ENCODE results near the gene SERPINA3.
"Not testable (repeated sequence)": the region's sequence is repeated elsewhere in the genome, so short reads cannot be mapped to it uniquely, and the experiment has no call there.

SERPINA3 gene

GRCh38 chr14:94612174-94612573 is at the start of gene SERPINA3:
Gene SERPINA3 (plus strand): TSS chr14:94612391. CDS start chr14:94614442, 2,051 bp downstream.
- no peak for DNase-seq

- DNase-seq: no peak
Observed at GRCh38 chr14:94562941-94563883, 49.0 kb upstream of the SERPINA3 start.

DNA sequence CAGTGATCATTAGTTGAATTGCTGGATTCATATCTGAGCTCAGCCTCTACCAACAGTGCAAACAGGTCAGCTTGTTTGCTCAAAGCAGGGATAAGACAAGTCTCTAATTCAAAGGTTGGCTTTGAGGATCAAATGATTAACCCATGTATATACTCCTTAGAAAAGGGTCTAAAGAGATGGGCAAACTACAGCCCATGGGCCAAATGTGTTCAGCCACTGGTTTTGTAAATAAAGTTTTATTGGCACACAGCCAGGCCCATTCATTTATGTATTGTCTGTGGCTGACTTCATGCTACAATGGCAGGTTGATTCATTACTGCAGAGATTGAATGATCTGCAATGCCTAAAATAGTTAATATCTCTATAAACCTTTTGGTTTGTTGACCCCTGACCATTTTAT is 47.8 kb upstream of the SERPINA3 start:
- DNase-seq: no peak

GRCh38 chr14:94568186-94568585 is 44.0 kb upstream of the SERPINA3 start:
- no peak for DNase-seq

GRCh38 chr14:94569381-94570001 is 42.7 kb upstream of the SERPINA3 start:
- no peak for DNase-seq

DNA sequence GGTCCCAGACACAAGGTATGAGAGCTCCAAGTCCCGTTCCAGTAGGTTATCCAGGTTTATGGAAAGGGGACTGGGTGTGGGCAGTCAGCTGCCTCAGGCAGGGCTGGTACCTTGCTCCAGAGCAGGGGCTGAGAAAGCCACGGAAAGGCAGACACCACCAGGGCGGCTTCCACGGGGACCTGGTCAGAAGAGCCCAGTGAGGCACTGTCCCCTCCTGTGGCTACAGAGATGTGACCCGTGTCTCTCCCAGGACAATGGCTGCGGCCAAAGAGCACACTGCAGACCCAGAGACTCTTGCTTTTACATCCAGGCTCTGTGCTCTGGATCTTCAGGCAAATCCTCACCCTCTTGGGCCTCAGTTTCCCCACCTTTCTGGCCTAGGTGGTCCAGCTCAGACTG is 42.2 kb upstream of the SERPINA3 start:
- no peak for DNase-seq

GRCh38 chr14:94570440-94570839 is 41.8 kb upstream of the SERPINA3 start:
- no peak for DNase-seq

DNA sequence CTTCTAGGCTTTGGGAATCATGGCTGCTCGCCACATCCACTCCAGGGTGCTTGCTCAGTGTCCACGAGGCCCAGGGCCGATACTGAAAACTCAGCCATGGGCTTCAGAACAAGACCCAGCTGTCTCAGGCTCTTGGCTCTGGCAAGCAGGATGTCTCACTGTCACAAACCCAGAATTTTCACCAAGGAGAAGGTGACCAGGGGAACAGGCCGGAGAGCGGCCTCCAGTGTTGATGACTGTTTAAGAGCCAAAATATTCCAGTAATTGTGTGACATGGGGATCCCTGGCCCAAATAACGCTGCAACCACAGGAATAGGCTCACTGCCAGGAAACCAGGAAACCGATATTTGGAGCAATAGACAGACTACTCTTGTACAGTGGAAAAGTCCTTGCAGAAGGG is 40.8 kb upstream of the SERPINA3 start:
- DNase-seq: no peak

DNA sequence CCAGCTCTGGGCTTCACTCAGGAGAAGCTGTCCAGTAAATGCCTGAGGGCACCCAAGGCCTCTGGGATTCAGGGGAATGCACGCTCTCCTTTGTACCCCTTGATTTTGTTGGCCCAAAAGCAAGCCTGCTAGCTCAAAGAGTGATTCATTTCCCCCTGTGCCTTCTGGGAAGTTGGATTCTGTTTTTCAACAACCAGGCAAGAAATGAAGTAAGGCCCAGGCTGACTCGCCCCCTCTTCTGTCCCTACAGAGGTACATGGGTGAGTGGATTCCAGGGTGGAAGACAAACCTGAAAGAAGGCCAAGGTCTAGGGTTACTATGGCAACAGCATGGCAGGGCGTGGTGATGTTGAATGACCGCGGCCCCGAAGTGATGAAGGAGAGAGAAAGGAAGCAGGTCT is 40.2 kb upstream of the SERPINA3 start:
- no peak for DNase-seq

DNA sequence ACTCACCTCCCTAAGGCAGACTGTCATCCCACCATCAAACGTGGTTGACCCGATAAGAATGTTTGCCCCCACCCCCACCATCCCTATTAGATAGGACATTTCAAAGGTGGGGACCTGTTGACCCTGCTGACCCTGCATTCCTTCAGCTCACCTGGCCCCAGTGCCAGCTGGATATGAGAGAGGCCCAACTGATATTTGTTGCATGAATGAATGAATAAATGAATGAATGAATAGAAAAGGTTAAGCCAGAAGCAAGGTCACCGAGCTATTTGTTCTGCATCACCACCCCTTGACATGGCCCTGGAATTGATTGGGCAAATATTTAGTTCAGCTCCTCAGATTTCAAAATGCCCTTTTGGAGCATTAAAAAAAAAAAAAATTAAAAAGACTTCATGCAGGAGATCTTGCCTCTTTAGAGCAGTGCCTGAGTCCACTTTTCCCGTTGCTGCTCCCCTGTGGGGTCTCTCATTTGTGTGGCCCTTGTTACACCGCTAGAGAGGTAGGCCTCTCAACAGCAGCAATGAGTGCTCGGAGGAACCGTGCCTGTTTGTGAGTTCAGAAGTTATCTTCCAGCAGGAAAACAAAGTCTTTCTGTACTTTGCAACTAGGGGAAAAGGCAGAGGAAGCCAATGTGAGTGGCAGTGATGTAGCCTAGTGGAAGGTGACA is 39.4 kb upstream of the SERPINA3 start:
- no peak for DNase-seq

GRCh38 chr14:94573475-94574277 is 38.5 kb upstream of the SERPINA3 start:
- DNase-seq: no peak

- no peak for DNase-seq
Observed at GRCh38 chr14:94574336-94574735, 37.9 kb upstream of the SERPINA3 start.

GRCh38 chr14:94575730-94576585 is 36.2 kb upstream of the SERPINA3 start:
- no peak for DNase-seq

DNA sequence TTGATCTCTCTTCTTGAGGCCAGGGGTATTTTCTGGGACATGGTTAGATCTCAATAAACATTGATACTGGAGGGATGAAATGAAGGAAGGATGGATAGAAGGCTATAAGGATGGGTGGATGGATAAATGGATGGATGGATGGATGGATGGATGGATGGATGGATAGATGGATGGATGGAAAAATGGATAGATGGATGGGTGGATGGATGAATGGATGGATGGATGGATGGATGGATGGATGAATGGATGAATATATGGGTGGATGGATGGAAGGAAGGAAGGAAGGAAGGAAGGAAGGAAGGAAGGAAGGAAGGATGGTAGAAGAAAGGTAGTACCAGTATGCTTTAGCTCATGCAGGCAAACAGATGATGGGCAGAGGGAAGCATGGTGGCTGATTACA is 34.7 kb upstream of the SERPINA3 start:
- not testable (repeated sequence) for DNase-seq

DNA sequence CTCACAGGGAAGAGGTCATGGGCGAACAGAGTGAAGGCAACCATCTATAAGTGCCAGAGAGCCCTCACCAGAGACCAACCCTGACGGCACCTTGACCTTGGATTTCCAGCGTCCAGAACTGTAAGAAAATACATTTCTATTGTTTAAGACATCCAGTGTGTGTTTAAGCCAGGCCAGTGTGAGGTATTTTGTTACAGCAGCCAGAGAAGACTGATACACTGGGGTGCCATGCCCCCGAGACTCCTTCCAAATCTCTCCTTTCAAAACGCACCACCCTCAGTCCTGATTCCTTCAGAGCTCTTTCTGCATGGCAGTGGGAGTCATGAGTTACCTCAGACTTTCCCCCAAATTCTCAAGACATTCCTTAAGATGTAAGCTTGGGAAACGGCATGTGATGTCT is 33.5 kb upstream of the SERPINA3 start:
- DNase-seq: no peak

DNA sequence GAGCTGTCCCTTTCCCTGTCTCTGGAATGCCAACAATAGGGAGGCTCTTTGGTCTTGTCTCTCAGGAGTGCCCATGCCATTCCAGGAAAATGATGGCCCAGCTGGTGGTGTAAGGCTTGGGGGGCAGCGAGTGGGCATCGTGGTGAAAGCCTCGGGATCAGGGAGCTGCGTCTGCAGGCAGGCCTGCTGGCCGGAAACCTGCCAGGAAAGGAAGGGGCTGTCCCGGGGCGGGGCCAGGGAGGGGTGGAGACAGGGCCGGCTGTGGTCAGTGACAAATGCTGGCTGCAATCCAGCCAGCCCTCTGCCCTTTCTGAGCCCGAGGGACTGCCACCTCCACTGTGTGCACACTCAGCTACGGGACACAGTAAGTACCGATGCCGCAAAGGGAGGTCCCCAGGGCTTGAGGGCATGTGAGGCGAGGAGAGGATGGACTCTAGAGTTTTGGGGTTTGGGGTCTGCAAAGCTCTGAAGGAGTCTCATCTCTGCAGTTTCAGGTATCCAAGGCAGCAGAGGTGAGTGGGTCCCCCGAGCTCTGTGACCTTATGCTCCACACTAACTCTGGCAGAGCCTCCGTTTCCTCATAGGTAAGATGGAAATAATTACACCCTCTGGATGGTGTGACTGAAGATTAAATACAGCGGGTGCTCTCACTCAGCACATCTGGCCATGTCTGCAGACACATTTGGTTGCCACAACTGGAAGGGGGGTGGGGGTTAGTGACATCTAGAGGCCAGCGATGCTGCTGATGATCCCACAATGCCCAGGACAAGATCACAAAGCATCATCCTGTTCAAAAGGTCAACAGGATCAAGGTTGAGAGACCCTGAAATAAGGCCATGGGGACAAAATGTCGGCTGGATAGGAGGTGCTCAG is 30.8 kb upstream of the SERPINA3 start, which contains the start of gene SERPINA5:
TSS of gene SERPINA5 (plus strand) at position 300 of the 873 bp plus-strand sequence. CDS start 5,937 bp downstream, outside the sequence.
- DNase-seq: peak; percentile 70

DNA sequence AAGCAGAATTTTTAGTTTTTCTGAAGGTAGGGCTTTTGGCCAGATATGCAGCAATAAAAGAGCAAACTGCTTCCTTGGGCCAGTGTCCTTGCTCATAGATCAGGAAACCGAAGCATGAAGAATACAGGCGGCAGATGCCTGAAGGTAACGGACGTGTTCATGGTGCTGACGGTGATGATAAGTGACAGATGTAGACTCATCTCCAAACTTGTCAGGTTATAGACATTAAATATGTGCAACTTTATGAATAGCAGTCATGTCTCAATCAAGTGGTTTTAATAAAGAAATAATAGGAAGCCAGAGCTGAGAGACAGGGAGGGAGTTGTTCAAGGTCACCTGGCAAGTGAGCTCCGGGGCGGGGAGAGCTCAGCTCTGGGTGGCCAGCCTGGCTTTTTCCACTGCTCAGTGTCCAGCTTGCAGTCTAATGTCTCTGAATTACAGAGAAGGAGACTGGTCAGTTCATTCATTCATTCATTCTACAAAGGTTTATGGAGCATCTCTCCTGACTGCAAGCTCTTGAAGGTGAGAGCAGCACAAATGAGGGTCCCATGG is 29.9 kb upstream of the SERPINA3 start:
- no peak for DNase-seq

DNA sequence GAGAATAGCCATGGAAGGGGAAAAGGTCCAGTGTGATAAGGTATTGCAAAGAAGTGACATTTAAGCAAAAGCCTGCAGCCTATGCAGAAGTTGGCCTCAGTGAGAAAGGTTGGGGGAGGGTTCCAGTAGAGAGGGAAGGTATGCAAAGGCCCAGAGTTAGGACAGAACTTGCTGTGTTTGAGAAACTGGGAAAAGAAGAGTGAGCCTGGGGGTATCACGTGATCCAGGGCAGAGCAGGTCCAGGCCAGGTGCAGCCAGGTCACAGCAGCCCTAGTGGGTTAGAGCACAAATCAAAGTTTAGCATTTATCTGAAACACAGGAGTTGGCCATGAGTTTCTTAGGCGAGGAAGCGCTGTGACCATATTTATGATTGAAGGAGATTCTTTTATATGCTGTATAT is 29.3 kb upstream of the SERPINA3 start:
- no peak for DNase-seq

- DNase-seq: no peak
Observed at GRCh38 chr14:94583557-94583956, 28.6 kb upstream of the SERPINA3 start.

GRCh38 chr14:94584591-94585280 is 27.5 kb upstream of the SERPINA3 start:
- no peak for DNase-seq

Measured in left hindlimb (tissue), 1 donor.